Fibroblast of pulmonary artery (primary cell): ENCODE data around the gene ARSB.
"Not testable (repeated sequence)": the region's sequence is repeated elsewhere in the genome, so short reads cannot be mapped to it uniquely, and the experiment has no call there.

Experiments used
- DNase-seq: peaks from one replicate; pipeline ENCODE4 v3.0.0-alpha.2; 2010; ENCODE audit warnings: low read depth
- H3K4me3 ChIP-seq: replicated peaks from 2 replicates; pipeline ENCODE4 v1.5.1; 2011; ENCODE audit warnings: low read depth, mild to moderate bottlenecking, control low read depth, low read length, moderate library complexity
- TF ChIP-seq, protein P1 (sequence below): IDR thresholded peaks from 2 replicates; pipeline ENCODE4 v1.5.1; 2011; ENCODE audit warnings: mild to moderate bottlenecking, control low read depth, low read length, inconsistent platforms; ENCODE audit errors: missing control alignments

Gene ARSB

DNA sequence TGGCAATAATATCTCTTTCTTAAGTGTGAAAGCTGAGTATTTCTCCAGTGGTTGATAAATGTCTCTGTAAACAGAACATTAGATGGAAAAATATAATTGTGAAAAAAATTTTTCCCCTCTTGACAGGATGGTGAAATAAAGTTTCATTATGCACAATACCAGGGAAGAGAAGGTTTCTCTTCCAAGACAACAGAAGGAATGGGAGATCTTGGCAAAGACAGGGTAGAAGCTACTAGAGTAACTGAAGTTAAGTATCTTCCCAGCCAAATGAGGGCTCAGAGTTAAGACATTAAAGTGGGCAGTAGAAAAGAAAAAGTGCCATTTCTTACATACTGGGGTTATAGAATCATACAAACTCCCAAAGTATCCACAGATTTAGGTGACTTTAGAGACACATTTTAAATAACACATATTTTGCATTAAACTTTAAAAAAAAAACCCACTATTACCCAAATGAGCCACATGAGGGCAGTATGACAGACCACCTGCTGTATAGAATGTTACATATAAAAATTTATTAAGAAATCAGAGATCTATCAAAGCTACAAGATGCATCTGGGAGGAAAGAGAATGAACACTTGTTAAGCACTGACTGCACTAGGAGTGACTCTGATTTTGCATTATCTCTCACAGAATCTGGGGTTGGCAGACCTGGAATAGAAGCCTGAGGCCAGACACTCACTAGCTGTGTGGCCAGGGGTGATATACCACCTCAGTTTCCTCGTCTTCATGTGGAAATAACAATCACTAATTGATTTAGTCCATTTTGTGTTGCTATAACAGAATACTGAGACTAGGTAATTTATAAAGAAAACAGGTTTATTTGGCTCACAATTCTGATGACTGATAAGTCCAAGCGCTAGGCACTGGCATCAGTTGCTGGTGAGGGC is 98.5 kb downstream of the ARSB start:
- peak; percentile 44 for DNase-seq
- no peak overlapping the region for H3K4me3 ChIP-seq
- TF ChIP-seq, protein P1, sequence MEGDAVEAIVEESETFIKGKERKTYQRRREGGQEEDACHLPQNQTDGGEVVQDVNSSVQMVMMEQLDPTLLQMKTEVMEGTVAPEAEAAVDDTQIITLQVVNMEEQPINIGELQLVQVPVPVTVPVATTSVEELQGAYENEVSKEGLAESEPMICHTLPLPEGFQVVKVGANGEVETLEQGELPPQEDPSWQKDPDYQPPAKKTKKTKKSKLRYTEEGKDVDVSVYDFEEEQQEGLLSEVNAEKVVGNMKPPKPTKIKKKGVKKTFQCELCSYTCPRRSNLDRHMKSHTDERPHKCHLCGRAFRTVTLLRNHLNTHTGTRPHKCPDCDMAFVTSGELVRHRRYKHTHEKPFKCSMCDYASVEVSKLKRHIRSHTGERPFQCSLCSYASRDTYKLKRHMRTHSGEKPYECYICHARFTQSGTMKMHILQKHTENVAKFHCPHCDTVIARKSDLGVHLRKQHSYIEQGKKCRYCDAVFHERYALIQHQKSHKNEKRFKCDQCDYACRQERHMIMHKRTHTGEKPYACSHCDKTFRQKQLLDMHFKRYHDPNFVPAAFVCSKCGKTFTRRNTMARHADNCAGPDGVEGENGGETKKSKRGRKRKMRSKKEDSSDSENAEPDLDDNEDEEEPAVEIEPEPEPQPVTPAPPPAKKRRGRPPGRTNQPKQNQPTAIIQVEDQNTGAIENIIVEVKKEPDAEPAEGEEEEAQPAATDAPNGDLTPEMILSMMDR = peak; percentile 71

DNA sequence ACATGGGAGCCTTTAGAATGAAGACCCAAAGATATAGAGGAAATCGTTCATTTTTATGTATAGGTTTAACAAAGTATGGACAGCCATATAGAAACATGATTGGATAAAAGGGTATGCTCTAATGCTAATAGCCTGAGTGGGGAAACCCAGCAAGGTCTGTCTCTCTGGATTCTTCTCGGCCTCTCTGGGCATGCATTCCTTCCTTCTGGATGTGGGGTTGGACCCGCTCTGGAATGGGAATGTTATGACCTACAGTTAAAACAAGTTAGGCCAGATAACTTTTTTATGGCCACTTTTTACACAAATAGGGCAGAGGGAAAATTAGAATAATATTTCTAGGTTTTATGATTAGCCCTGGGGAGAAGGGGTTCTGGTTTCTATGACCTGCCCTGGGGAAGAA is 103.2 kb downstream of the ARSB start:
- DNase-seq = no peak
- TF ChIP-seq, protein P1 = no peak
- H3K4me3 ChIP-seq = no peak overlapping the region

DNA sequence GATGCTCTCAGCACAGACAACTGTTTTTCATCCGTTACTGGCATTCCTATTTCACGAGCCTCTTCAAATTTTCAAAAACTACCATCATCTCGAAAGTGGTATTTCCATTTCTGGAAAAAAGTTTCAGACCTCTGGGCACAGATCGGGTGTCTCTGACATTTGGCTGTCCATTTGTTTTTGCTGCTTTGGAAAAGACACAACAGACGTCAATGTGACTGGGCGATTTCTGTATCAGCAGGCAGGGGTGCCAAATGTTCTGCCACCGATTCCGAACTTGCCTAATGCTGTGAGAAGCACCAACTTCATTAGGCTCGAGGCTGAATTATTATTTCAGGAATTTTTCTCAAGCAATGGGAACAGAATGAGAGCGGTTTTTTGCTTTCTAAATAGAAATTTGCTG is 105.6 kb downstream of the ARSB start:
- TF ChIP-seq, protein P1 = no peak
- no peak overlapping the region for H3K4me3 ChIP-seq
- DNase-seq = no peak

DNA sequence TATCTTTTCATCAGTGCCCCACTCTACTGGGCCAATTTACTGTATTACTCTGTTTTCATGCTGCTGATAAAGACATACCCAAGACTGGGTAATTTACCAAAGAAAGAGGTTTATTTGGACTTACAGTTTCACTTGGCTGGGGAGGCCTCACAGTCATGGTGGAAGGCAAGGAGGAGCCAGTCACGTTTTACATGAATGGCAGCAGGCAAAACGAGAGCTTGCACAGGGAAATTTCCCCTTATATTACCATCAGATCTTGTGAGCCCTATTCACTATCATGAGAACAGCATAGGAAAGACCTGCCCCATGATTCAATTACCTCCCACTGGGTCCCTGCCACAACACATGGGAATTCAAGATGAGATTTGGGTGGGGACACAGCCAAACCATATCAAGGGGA is 119.0 kb downstream of the ARSB start:
- not testable (repeated sequence) for H3K4me3 ChIP-seq, DNase-seq

DNA sequence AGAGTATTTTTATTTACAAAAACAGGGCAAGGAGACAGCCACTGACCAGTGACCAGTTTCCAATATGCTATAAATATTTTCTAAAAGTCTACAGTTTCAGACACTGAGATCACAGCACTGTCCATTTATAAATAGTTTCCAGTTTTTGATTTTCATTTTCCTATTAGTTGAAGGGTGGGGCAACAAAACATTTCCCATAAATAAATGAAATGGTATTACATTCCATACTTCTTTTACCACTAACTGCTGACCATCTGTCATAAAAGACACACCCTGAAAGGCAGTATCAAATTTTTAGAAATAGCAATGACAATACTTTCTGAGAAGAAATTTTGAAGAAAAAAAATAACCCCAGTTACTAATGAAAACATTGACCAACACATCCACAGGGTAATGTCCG is 126.7 kb downstream of the ARSB start:
- DNase-seq = no peak
- TF ChIP-seq, protein P1 = no peak

DNA sequence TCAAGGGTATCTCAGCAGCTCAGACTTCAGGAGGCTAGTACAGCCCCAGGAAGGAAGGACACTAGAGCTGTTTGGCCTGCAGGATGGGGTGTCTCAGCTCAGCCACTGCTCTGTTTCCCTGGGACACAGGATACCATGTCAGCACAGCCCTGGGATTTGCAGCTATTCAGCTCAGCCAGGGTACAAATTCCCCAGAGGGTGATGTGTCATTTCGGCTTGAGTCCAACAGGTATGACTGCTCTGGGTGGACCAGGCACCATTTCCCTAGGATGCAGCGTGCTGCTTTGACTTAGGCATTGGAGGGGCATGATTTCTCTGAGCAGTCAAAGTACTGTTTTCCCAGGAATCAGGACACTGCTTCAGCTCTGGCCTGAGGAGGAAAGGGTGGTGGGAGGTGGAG is 130.1 kb downstream of the ARSB start:
- no peak overlapping the region for H3K4me3 ChIP-seq
- TF ChIP-seq, protein P1 = no peak
- DNase-seq = no peak

More for the DNA sequence above, 126.7 kb downstream of the ARSB start:
- no peak overlapping the region for H3K4me3 ChIP-seq

DNA sequence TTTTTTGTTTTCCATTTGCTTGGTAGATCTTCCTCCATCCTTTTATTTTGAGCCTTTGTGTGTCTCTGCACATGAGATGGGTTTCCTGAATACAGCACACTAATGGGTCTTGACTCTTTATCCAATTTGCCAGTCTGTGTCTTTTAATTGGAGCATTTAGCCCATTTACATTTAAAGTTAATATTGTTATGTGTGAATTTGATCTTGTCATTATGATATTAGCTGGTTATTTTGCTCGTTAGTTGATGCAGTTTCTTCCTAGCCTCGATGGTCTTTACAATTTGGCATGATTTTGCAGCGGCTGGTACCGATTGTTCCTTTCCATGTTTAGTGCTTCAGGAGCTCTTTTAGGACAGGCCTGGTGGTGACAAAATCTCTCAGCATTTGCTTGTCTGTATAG is 133.2 kb downstream of the ARSB start:
- not testable (repeated sequence) for H3K4me3 ChIP-seq, DNase-seq

DNA sequence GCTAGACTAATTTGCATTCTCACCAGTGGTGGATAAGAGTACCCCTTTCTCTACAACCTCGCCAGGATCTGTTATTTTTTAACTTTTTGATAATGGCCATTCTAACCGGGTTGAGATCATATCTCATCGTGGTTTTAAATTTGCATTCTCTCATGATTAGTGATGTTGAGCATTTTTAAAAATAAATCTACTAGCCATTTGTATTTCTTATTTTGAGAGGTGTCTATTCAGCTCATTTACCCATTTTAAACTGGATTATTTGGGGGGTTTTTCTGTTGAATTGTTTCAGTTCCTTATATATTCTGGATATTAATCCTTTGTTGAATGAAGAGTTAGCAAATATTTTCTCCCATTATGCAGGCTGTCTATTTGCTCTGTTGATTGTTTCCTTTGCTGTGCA is 139.6 kb downstream of the ARSB start:
- TF ChIP-seq, protein P1 = no peak
- no peak overlapping the region for H3K4me3 ChIP-seq
- no peak for DNase-seq
